GM12864 (cell line): Measurements from ENCODE around the gene THOP1.
"Not testable (repeated sequence)": the region's sequence is repeated elsewhere in the genome, so short reads cannot be mapped to it uniquely, and the experiment has no call there.

Source experiments
- DNase-seq: peaks from one replicate; pipeline ENCODE4 v3.0.0-alpha.2; 2011; ENCODE audit warnings: low read depth
- H3K4me3 ChIP-seq: 2 replicates; pipeline ENCODE4 v1.5.1; 2011; ENCODE audit warnings: mild to moderate bottlenecking, low read depth, low read length, control low read depth
- TF ChIP-seq, protein P1 (sequence below): IDR thresholded peaks from 2 replicates; pipeline ENCODE4 v1.5.1; 2011; ENCODE audit warnings: low read depth, mild to moderate bottlenecking, moderate library complexity, low read length, control low read depth, inconsistent platforms; ENCODE audit errors: missing control alignments

Gene THOP1

DNA sequence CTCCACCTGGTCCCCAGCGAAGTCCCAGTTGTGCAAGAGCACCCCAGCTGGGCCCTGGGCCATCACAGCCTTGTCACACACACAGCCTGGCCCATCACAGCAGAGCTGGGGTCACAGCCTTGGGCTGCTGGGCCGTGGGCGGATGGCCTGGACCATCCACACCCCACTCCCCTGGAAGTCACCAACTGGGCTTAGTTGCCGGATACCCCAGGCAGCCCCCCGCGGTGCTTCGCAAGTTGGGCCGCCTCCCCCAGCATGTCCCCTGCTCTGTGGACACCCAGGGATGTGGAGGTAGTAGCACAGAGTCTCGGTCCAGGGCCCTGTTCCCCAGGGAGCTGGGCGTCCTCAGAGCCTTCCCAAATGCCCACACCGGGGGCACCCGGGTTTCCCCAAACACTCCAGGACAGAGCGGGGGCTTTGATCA, 29.9 kb downstream of the THOP1 start:
- TF ChIP-seq, protein P1, sequence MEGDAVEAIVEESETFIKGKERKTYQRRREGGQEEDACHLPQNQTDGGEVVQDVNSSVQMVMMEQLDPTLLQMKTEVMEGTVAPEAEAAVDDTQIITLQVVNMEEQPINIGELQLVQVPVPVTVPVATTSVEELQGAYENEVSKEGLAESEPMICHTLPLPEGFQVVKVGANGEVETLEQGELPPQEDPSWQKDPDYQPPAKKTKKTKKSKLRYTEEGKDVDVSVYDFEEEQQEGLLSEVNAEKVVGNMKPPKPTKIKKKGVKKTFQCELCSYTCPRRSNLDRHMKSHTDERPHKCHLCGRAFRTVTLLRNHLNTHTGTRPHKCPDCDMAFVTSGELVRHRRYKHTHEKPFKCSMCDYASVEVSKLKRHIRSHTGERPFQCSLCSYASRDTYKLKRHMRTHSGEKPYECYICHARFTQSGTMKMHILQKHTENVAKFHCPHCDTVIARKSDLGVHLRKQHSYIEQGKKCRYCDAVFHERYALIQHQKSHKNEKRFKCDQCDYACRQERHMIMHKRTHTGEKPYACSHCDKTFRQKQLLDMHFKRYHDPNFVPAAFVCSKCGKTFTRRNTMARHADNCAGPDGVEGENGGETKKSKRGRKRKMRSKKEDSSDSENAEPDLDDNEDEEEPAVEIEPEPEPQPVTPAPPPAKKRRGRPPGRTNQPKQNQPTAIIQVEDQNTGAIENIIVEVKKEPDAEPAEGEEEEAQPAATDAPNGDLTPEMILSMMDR = no peak
- no peak overlapping the region for H3K4me3 ChIP-seq
- no peak for DNase-seq

- DNase-seq = no peak
- no peak overlapping the region for H3K4me3 ChIP-seq
- TF ChIP-seq, protein P1 = no peak
These were observed 30.6 kb downstream of the THOP1 start for GRCh38 chr19:2815923-2816322.

- TF ChIP-seq, protein P1 = no peak
- no peak overlapping the region for H3K4me3 ChIP-seq
- no peak for DNase-seq
These were observed 31.3 kb downstream of the THOP1 start for GRCh38 chr19:2816641-2817040.

GRCh38 chr19:2817237-2817829, 32.0 kb downstream of the THOP1 start:
- not testable (repeated sequence) for H3K4me3 ChIP-seq, DNase-seq

DNA sequence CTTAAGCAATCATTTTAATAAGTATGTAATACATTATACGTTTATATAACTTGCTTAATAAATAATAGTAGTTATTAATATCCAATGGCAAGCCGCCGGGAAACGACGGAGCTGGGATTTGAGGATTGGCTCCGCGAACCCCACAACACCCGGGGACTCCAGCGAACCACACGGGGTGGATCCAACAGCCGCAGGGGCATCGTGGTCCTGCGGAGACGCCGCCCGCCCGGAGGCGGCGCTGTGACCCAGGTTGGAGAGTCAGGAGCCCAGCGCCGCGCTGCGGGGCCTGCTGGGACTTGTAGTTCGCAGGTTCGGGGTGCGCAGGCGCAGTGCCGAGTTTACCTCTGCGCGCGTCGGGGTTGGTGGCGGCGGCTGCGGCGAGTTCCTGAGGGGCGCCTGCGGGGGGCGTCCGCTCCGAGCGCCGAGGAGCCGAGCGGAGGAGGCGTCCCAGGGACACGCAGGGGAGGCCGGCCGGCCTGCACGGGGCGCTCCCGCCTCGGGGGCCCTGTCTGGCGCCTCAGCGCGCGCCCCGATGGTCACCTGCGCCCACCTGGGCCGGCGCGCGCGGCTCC, 34.3 kb downstream of the THOP1 start, which contains the start of gene ZNF554:
Gene ZNF554, plus strand, starts transcription at position 329 of the 572 bp plus-strand sequence. Its CDS starts 204 bp downstream, at position 533.
- TF ChIP-seq, protein P1 = peak; percentile 98
- peak; percentile 92 for DNase-seq
- peak within 1 kb of the TSS; percentile 58 for H3K4me3 ChIP-seq

DNA sequence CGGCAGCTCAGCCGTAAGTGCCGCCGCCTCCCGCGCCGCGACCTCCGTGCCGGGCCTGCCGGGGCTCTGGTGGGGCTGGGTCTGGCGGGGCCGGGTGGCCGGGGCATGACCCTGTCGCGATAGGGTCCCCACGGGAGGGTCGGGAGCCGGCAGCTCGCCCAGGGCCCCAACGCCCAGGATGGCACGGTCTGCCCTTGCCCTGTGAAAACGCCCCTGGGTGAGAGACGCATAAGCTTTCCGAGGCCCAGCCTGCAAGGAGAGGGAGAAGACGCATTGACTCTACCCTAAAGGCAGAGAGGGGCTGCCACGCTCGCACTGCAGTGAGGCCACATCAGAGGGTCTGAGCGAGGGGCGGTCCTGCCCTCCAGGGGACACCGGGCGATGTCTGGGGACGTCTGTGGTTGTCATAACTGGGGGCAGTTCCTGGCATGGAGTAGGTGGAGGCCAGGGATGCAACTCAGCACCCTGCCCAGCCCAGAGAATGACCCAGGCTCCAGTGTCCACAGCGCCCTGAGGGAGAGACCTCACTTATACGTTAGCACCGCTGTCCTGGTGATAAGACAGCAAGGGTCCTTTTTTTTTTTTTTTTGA, 34.9 kb downstream of the THOP1 start:
- no peak for DNase-seq
- TF ChIP-seq, protein P1 = no peak
- peak overlapping the region; percentile 58 for H3K4me3 ChIP-seq

GRCh38 chr19:2822846-2823245, 37.5 kb downstream of the THOP1 start:
- no peak overlapping the region for H3K4me3 ChIP-seq
- TF ChIP-seq, protein P1 = no peak
- DNase-seq = no peak
